HG02884 (cell line): Measurements from ENCODE around the gene TIGD4.
"Not testable (repeated sequence)": the region's sequence is repeated elsewhere in the genome, so short reads cannot be mapped to it uniquely, and the experiment has no call there.

Source experiments
- ATAC-seq: cut with Tn5 transposase; IDR thresholded peaks from one replicate; pipeline ENCODE4 v1.9.1; 2021; ENCODE audit warnings: mild to moderate bottlenecking, moderate library complexity; ENCODE audit not compliant: unreplicated experiment

The TIGD4 gene

GRCh38 chr4:152784490-152785350, 5.2 kb upstream of the TIGD4 start:
- no peak for ATAC-seq

DNA sequence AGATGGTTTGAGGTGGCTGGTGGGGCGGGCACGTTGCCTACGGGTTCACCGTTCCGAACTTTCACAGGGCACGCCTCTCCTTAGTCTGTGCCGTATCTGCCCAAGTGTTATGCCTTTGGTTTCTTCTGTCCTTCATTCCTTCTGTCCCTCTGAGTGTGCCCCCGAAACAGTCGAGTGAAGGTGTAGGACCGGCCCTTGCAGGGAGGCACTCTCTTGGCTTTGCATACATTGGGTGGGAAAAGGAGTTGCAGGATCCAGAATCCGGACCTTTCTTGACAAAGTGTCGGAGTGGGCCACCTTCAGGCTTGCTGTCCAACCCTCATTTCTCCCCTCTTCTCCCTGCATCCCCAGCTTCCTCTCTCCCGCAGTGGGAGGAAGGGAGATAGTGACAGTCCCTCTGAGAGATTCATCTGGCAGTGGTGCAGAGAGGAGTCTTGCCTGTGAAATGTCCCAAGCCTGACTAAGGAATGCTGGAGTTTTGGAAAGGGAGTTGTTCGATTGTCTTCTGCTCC, 793 bp upstream of the TIGD4 start:
- ATAC-seq, result peak; percentile 25

DNA sequence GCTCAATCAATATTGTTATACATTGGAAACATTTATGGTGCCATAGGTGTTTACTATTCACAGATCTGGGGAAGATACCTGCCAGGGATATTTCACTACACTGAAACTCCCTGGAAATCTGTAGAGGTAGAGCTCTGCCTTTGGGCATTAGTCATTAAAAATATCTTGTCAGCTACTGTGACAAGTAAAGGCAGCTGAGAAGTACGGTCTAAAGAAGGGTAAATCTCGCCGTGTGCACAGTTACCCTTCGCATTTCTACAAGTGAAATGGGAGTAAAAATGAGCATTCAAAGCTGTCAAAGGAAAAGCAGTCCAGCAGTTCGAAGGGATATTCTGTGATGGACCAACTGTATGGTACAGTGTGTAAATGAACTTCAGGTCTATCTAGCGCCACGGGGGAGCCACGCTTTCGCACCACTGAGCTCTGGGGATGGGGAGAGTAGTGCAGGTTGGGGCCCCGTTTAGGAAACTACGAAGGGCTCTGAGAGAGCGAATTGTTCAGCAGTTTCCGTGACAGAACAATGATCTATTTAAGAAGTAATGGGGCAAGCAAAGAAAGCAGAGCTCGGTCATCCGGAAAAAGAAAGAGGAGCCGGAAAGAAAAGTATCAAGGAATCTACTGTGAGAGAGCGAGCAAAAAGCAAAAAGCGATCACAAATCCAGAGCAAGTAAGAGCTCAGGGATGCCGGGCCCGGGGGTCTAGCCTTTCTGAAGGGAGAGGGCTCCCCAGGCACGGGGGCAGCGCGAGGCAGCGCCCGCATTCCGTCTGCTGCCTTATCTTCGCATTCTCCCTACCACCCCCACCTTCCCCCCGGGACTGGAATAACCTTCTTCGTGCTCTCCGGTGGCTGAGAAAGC, 646 bp downstream of the TIGD4 start:
- ATAC-seq, result peak; percentile 20

DNA sequence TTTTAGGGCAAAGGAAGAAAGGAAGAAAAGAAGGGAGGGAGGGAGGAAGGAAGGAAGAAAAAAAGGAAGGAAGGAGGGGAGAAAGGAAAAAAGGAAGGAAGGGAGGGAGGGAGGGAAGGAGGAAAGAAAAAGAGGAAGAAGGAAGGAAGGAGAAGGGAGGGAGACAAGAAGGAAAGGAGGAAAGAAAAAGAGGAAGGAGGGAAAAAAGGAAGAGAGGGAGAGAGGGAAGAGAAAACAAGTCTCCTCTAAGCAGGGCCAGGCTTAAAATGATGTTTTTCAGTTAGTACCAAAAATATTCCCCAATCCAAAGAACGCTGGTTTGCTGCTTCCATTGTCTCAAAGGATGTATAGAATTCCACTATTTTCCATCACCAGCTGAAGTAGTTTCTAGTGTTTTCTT, 2.0 kb downstream of the TIGD4 start:
- no peak for ATAC-seq

DNA sequence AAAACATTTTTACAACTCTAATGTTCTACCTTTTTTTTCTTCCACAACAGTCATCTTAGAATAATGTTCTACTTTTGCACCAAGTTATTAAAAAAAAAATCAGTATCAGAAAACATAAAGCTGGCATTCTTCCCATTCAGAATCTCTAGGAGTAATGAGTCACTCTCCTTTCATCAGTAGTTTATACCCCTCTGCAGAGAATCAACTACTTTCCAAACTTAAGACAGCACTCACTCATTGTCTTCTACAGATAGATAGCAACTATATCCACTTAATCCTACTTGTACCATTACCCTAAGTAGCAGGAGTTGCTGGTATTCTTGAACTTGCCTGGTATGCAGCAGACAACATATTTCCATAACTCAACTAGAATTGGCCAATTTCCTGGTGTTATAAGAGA, 3.2 kb downstream of the TIGD4 start:
- ATAC-seq, result no peak

GRCh38 chr4:152773953-152774352, 5.6 kb downstream of the TIGD4 start:
- no peak for ATAC-seq

DNA sequence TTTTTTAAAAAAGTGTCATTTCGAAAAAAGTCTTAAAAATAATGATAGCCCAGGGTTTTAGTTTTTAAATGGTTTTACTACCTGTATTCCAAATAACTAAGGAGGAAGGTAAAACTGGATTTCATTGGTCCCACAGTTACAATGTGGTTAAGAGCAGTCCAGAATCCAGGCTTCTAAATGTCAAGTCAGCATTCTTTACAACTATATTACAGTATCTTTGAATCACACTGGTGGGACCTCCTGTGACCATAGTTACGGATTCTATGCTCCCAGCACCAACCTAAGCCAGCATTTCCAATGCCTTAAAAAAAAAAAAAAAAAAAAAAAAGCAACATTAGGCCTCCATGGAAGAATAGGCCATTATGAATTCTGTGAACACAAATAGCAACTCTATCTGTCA, 6.2 kb downstream of the TIGD4 start:
- ATAC-seq, result no peak

- peak; percentile 95 for ATAC-seq
Measured at GRCh38 chr4:152771741-152772533, 7.6 kb downstream of the TIGD4 start.

GRCh38 chr4:152765069-152765737, 14.3 kb downstream of the TIGD4 start:
- not testable (repeated sequence) for ATAC-seq

GRCh38 chr4:152763796-152764195, 15.7 kb downstream of the TIGD4 start:
- no peak for ATAC-seq

- ATAC-seq, result no peak
Measured at GRCh38 chr4:152748619-152749018, 30.9 kb downstream of the TIGD4 start.

DNA sequence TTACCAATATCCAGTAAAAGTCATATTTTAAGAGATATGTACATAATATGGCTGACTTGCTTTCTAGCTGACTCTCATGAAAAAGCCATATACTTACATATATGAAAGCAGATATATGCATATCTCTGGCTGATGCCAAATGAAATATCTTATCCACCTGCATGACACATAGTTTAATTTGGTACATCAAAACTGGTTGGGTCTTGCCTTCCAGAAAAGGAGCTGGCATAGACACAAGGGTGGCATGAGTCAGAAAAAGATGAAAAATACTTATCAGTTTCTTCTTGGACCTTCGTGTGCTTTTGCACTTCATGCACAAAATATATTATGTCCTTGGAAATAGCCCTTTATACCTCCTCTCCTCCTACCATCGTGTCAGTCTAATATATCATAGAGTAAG, 32.1 kb downstream of the TIGD4 start:
- no peak for ATAC-seq

GRCh38 chr4:152738827-152739226, 40.7 kb downstream of the TIGD4 start:
- no peak for ATAC-seq

GRCh38 chr4:152735906-152736305, 43.6 kb downstream of the TIGD4 start:
- ATAC-seq, result no peak

- no peak for ATAC-seq
Measured at GRCh38 chr4:152735396-152735859, 44.1 kb downstream of the TIGD4 start.

DNA sequence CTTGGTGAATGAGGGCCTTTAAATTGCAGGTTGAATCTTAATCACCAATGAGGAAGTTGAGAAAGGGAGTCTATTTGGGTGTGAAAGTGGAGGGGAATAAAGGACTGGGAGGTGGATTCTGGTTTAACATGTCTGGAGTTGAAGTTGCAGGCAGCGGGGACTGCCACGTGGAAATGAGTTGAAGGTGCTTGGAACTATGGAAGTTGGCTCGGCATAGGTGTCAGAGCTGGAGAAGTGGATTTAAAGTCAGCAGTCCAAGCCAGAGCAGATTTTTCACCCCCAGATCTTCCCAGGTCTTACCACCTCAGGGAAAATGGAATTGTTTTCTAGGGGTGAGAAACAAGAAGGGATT, 44.9 kb downstream of the TIGD4 start:
- no peak for ATAC-seq

DNA sequence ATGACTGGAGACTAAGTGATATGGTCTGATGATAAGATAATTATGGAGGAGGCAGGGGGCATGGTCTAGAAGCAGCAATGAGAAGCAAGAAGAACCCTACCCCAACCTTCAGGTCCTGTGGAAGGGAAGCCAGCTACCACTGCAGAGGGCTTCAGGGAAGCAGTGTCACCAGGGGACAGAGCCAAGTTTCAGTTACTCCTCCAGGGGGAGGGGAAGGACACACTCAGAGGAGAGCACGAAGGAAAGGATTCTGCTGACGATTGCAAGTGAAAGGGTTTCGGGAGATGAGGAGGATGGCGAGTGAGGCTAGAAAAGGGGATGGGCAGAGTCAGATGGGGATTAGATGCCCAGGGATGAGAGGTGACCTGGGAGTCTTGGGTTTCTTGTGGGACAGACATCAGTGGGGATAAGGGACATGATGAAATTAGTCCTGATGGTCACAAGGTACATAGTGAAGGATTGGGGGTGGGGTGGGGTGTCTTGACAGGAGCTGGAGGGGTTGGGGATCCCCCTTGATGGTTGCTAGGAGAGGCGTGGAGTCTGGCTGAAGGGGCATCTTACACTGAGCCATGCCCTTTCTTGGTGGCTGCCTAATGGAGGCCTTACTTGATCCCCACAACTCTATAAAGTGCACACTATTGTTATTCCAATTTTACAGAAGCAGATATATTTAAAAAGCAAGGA, 45.4 kb downstream of the TIGD4 start:
- ATAC-seq, result no peak

GRCh38 chr4:152731997-152732396, 47.5 kb downstream of the TIGD4 start:
- ATAC-seq, result no peak

- ATAC-seq, result no peak
Measured at GRCh38 chr4:152729466-152729865, 50.1 kb downstream of the TIGD4 start.

GRCh38 chr4:152728343-152728742, 51.2 kb downstream of the TIGD4 start:
- ATAC-seq, result no peak
